ENCODE data around the gene ZBTB40. TPM values are rescaled to one million over a fixed set of nuclear protein-coding genes. Genes with fewer than 3 reads are reported as not detected.

Gene ZBTB40
- total RNA-seq, 1 donor from 2014 or later = 7.4 TPM

DNA sequence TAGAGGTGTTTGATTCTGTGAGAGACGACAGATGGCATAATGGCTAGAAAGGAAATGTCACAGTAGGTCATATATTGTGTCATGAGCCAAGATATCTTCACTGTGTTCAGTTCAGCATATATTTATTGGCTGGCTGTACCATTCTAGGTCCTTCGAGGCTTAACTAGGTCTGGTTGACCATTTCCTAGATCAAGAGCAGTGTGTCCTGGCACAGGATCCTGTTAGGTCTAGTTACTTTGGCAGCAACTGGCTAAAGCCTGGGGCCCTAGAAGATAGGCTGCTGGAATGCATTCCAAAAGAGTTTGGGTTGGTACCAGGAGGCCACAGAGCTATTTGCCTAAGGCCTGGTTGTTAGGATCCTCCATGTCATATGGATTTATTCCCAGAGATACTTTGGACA lies 20.9 kb downstream of the ZBTB40 start:
- FAIRE-seq = no peak

DNA sequence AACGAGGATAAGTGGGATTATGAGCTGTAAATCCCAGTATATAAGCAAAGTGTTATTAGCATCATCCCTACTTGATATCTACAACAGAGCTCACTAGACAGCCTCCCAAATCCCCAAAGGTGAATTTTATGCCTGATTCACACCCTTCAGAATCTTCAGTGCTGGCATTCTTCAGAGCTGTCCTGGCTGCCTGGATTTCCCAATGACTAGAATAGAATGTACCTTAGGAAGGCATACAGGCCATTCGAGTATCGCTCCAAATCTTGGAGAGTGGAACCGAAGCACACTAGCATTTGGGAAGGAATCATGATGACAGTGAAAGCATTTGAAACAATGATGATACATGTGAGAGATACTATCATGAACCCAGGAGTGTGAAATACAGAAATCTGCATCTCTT lies 22.3 kb downstream of the ZBTB40 start:
- Histone ChIP-seq H3K4me3 (ENCODE audit: low read depth, low read length) (no peak overlapping the region), H3K27me3 (ENCODE audit: control insufficient read depth, insufficient read depth, low read length) (no peaks in the 10 kb centered on the region), H3K36me3 (ENCODE audit: control insufficient read depth, insufficient read depth, low read length) (no peaks in the 10 kb centered on the region)
- TF ChIP-seq, protein P1, sequence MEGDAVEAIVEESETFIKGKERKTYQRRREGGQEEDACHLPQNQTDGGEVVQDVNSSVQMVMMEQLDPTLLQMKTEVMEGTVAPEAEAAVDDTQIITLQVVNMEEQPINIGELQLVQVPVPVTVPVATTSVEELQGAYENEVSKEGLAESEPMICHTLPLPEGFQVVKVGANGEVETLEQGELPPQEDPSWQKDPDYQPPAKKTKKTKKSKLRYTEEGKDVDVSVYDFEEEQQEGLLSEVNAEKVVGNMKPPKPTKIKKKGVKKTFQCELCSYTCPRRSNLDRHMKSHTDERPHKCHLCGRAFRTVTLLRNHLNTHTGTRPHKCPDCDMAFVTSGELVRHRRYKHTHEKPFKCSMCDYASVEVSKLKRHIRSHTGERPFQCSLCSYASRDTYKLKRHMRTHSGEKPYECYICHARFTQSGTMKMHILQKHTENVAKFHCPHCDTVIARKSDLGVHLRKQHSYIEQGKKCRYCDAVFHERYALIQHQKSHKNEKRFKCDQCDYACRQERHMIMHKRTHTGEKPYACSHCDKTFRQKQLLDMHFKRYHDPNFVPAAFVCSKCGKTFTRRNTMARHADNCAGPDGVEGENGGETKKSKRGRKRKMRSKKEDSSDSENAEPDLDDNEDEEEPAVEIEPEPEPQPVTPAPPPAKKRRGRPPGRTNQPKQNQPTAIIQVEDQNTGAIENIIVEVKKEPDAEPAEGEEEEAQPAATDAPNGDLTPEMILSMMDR (IDR thresholded peaks at IDR 0.05; ENCODE audit: insufficient read depth, low read length, severe bottlenecking) = no peak
- FAIRE-seq = no peak
- DNase-seq (ENCODE audit: low read depth) = no peak

More for the DNA sequence above, 20.9 kb downstream of the ZBTB40 start:
- TF ChIP-seq, protein P1 (IDR thresholded peaks at IDR 0.05; ENCODE audit: insufficient read depth, low read length, severe bottlenecking) = no peak
- no peak overlapping the region for H3K4me3 ChIP-seq (ENCODE audit: low read depth, low read length)
- H3K27me3 ChIP-seq (ENCODE audit: control insufficient read depth, insufficient read depth, low read length) = no peaks in the 10 kb centered on the region
- H3K36me3 ChIP-seq (ENCODE audit: control insufficient read depth, insufficient read depth, low read length) = no peaks in the 10 kb centered on the region
- DNase-seq (ENCODE audit: low read depth) = no peak

DNA sequence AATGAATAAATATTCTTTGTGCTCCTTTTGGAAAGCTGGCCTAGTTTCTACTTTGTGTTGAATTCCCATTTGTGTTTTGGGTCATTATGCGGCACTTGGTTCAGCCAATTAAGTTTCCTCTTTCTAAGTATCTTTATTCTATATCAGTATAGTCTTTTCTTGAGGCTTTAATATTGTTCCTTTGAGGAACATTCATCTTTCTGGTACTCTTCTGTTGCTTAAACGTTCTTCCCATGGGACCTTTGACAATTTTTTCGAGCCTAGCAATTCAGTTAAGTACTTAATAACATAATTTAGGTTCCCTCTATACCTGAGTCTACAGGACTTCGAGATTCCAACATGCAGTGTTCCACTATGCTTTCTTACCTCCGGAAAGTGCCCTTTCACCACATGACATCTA lies 24.9 kb downstream of the ZBTB40 start:
- FAIRE-seq = no peak

DNA sequence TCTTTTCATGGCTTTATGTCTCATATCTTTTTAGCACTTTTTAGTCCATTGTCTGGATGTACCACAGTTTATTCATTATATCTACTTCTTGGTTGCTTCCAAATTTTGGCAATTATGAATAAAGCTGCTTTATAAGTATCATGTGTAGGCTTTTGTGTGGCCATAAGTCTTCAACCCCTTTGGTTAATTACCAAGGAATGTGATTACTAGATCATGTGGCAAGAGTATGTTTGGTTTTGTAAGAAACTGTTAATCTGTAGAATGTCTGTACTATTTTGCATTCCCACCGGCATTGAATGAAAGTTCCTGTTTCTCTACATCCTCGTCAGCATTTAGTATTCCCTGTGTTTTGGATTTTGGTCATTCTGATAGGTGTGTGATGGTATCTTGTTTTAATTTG lies 31.5 kb downstream of the ZBTB40 start:
- DNase-seq (ENCODE audit: low read depth) = no peak
- no peaks in the 10 kb centered on the region for H3K36me3 ChIP-seq (ENCODE audit: control insufficient read depth, insufficient read depth, low read length)
- TF ChIP-seq, protein P1 (IDR thresholded peaks at IDR 0.05; ENCODE audit: insufficient read depth, low read length, severe bottlenecking) = no peak
- FAIRE-seq = no peak
- H3K27me3 ChIP-seq (ENCODE audit: control insufficient read depth, insufficient read depth, low read length) = no peaks in the 10 kb centered on the region
- H3K4me3 ChIP-seq (ENCODE audit: low read depth, low read length) = no peak overlapping the region

More for the DNA sequence above, 24.9 kb downstream of the ZBTB40 start:
- Histone ChIP-seq H3K27me3 (ENCODE audit: control insufficient read depth, insufficient read depth, low read length) (no peaks in the 10 kb centered on the region), H3K36me3 (ENCODE audit: control insufficient read depth, insufficient read depth, low read length) (no peaks in the 10 kb centered on the region), H3K4me3 (ENCODE audit: low read depth, low read length) (no peak overlapping the region)
- TF ChIP-seq, protein P1 (IDR thresholded peaks at IDR 0.05; ENCODE audit: insufficient read depth, low read length, severe bottlenecking) = no peak
- DNase-seq (ENCODE audit: low read depth) = no peak

DNA sequence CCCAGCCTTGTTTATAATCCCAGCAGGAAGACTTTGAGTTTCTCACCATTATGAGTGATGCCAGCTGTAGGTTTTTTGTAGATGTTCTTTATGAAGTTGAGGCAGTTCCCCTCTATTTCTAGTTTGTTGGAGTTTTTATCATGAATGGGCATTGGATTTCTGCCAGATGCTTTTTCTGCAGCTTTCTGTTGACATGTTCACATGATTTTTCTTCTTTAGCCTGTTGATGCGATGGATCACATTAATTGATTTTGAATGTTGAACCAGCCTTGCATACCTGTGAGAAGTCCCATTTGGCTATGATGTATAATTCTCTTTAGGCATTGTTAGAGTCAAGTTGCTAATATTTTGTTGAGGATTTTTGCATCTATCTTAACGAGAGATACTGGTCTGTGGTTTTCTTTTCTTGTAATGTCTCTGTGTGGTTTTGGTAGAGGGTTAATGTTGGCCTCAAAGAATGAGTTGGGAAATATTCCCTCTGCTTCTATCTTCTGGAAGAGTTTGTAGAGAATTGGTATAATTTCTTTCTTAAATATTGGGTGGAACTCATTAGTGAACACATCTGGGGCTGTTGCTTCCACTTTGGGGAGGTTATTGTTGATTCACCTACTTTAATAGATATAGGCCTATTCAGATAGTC lies 33.2 kb downstream of the ZBTB40 start:
- H3K4me3 ChIP-seq (ENCODE audit: low read depth, low read length) = no peak overlapping the region
- no peaks in the 10 kb centered on the region for H3K36me3 ChIP-seq (ENCODE audit: control insufficient read depth, insufficient read depth, low read length)
- TF ChIP-seq, protein P1 (IDR thresholded peaks at IDR 0.05; ENCODE audit: insufficient read depth, low read length, severe bottlenecking) = no peak

DNA sequence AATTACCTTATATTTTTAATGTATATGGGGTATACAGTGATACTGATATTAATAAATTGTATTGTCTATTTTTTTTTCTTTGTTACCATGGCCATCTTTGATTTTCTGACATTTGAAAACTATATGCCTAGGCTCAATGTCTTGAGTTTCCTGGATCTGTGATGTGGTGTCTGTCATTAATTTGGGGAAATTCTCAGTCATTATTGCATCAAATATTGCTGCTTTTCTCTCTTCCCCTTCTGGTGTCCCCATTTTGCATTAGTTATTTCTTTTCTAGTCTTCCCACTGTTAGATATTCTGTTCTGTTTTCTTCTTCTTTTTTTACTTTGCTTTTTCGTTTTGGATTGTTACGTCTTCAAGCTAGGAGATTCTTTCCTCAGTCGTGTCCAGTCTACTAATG lies 33.8 kb downstream of the ZBTB40 start:
- no peak for FAIRE-seq
- H3K27me3 ChIP-seq (ENCODE audit: control insufficient read depth, insufficient read depth, low read length) = no peaks in the 10 kb centered on the region
- TF ChIP-seq, protein P1 (IDR thresholded peaks at IDR 0.05; ENCODE audit: insufficient read depth, low read length, severe bottlenecking) = no peak

More for the DNA sequence above, 33.2 kb downstream of the ZBTB40 start:
- no peaks in the 10 kb centered on the region for H3K27me3 ChIP-seq (ENCODE audit: control insufficient read depth, insufficient read depth, low read length)
- DNase-seq (ENCODE audit: low read depth) (no peak), FAIRE-seq (no peak)

More for the DNA sequence above, 33.8 kb downstream of the ZBTB40 start:
- DNase-seq (ENCODE audit: low read depth) = no peak
- no peaks in the 10 kb centered on the region for H3K36me3 ChIP-seq (ENCODE audit: control insufficient read depth, insufficient read depth, low read length)
- H3K4me3 ChIP-seq (ENCODE audit: low read depth, low read length) = no peak overlapping the region

All from bronchial epithelial cell (primary cell).